GM21576 (cell line): Measurements from ENCODE around the gene MPHOSPH8.
"Not testable (repeated sequence)": the region's sequence is repeated elsewhere in the genome, so short reads cannot be mapped to it uniquely, and the experiment has no call there.

Experiments used
- ATAC-seq: cut with Tn5 transposase; IDR thresholded peaks from one replicate; pipeline ENCODE4 v1.9.1; 2021; ENCODE audit warnings: mild to moderate bottlenecking, moderate library complexity; ENCODE audit not compliant: unreplicated experiment

MPHOSPH8 gene

GRCh38 chr13:19676168-19676567 lies 42.7 kb downstream of the MPHOSPH8 start:
- ATAC-seq: no peak

- ATAC-seq: no peak
Observed at GRCh38 chr13:19680751-19681150, 47.3 kb downstream of the MPHOSPH8 start.

GRCh38 chr13:19681517-19681916 lies 48.1 kb downstream of the MPHOSPH8 start:
- no peak for ATAC-seq

GRCh38 chr13:19685034-19685433 lies 51.6 kb downstream of the MPHOSPH8 start:
- no peak for ATAC-seq

- ATAC-seq: no peak
Observed at GRCh38 chr13:19685437-19685836, 52.0 kb downstream of the MPHOSPH8 start.

GRCh38 chr13:19691447-19691846 lies 58.0 kb downstream of the MPHOSPH8 start:
- not testable (repeated sequence) for ATAC-seq

GRCh38 chr13:19695428-19695827 lies 62.0 kb downstream of the MPHOSPH8 start:
- no peak for ATAC-seq

- ATAC-seq: no peak
Observed at GRCh38 chr13:19695829-19696228, 62.4 kb downstream of the MPHOSPH8 start.

GRCh38 chr13:19700963-19701362 lies 67.5 kb downstream of the MPHOSPH8 start:
- ATAC-seq: not testable (repeated sequence)

GRCh38 chr13:19701619-19702018 lies 68.2 kb downstream of the MPHOSPH8 start:
- ATAC-seq: not testable (repeated sequence)

GRCh38 chr13:19704256-19704655 lies 70.8 kb downstream of the MPHOSPH8 start:
- ATAC-seq: not testable (repeated sequence)

- not testable (repeated sequence) for ATAC-seq
Observed at GRCh38 chr13:19709039-19709438, 75.6 kb downstream of the MPHOSPH8 start.

- ATAC-seq: not testable (repeated sequence)
Observed at GRCh38 chr13:19709782-19710181, 76.3 kb downstream of the MPHOSPH8 start.

- ATAC-seq: no peak
Observed at GRCh38 chr13:19713186-19713965, 79.9 kb downstream of the MPHOSPH8 start.

GRCh38 chr13:19720039-19720438 lies 86.6 kb downstream of the MPHOSPH8 start:
- no peak for ATAC-seq
